Measurements from ENCODE around the gene ATP9A. TPM values are rescaled to one million over a fixed set of nuclear protein-coding genes. Genes with fewer than 3 reads are reported as not detected.

Gene ATP9A
- total RNA-seq, 1 donor from 2014 or later = 16.1 TPM

- no peaks in the 10 kb centered on the region for H3K36me3 Mint-ChIP-seq (ENCODE audit: low read depth)
- peaks cover 20% of the 10 kb centered on the region for H3K27me3 Mint-ChIP-seq
- no peak overlapping the region for H3K27ac Mint-ChIP-seq
- peaks cover 7% of the 10 kb centered on the region for H3K4me1 Mint-ChIP-seq
- no peaks in the 10 kb centered on the region for H3K9me3 Mint-ChIP-seq
- no peak for DNase-seq
- intact Hi-C loops (cut with micrococcal nuclease) = no loop called here
- no peak overlapping the region for H3K4me3 Mint-ChIP-seq
Observed at GRCh38 chr20:51612896-51613295, 155.3 kb downstream of the ATP9A start.

GRCh38 chr20:51611625-51611890 lies 156.6 kb downstream of the ATP9A start:
- H3K27me3 Mint-ChIP-seq = peaks cover 24% of the 10 kb centered on the region
- intact Hi-C loops (cut with micrococcal nuclease) = no loop called here
- no peak overlapping the region for H3K27ac Mint-ChIP-seq

GRCh38 chr20:51610761-51611624 lies 157.2 kb downstream of the ATP9A start:
- peaks cover 24% of the 10 kb centered on the region for H3K27me3 Mint-ChIP-seq

More at GRCh38 chr20:51611625-51611890, 156.6 kb downstream of the ATP9A start:
- H3K9me3 Mint-ChIP-seq = no peaks in the 10 kb centered on the region
- H3K4me3 Mint-ChIP-seq = no peak overlapping the region
- H3K36me3 Mint-ChIP-seq (ENCODE audit: low read depth) = no peaks in the 10 kb centered on the region
- peaks cover 9% of the 10 kb centered on the region for H3K4me1 Mint-ChIP-seq
- DNase-seq = no peak

GRCh38 chr20:51610111-51610510 lies 158.1 kb downstream of the ATP9A start:
- no peaks in the 10 kb centered on the region for H3K9me3 Mint-ChIP-seq
- intact Hi-C loops (cut with micrococcal nuclease) = no loop called here
- no peak overlapping the region for H3K4me3 Mint-ChIP-seq
- DNase-seq = no peak
- peaks cover 9% of the 10 kb centered on the region for H3K4me1 Mint-ChIP-seq
- H3K27ac Mint-ChIP-seq = no peak overlapping the region
- H3K36me3 Mint-ChIP-seq (ENCODE audit: low read depth) = no peaks in the 10 kb centered on the region
- H3K27me3 Mint-ChIP-seq = peaks cover 22% of the 10 kb centered on the region

More at GRCh38 chr20:51610761-51611624, 157.2 kb downstream of the ATP9A start:
- H3K27ac Mint-ChIP-seq = no peak overlapping the region
- no peak for DNase-seq
- H3K4me3 Mint-ChIP-seq = no peak overlapping the region
- H3K4me1 Mint-ChIP-seq = peaks cover 9% of the 10 kb centered on the region
- no peaks in the 10 kb centered on the region for H3K9me3 Mint-ChIP-seq
- no peaks in the 10 kb centered on the region for H3K36me3 Mint-ChIP-seq (ENCODE audit: low read depth)
- intact Hi-C loops (cut with micrococcal nuclease) = no loop called here

- peaks cover 9% of the 10 kb centered on the region for H3K4me1 Mint-ChIP-seq
- H3K27me3 Mint-ChIP-seq = peaks cover 20% of the 10 kb centered on the region
- no peaks in the 10 kb centered on the region for H3K9me3 Mint-ChIP-seq
- peak overlapping the region; percentile 7 for H3K27ac Mint-ChIP-seq
- H3K36me3 Mint-ChIP-seq (ENCODE audit: low read depth) = no peaks in the 10 kb centered on the region
- no peak for DNase-seq
- intact Hi-C loops (cut with micrococcal nuclease) = no loop called here
- no peak overlapping the region for H3K4me3 Mint-ChIP-seq
Observed at GRCh38 chr20:51609251-51609650, 158.9 kb downstream of the ATP9A start.

- peaks cover 9% of the 10 kb centered on the region for H3K4me1 Mint-ChIP-seq
- intact Hi-C loops (cut with micrococcal nuclease) = no loop called here
- peak overlapping the region; percentile 22 for H3K27ac Mint-ChIP-seq
- no peak overlapping the region for H3K4me3 Mint-ChIP-seq
- H3K36me3 Mint-ChIP-seq (ENCODE audit: low read depth) = no peaks in the 10 kb centered on the region
- no peaks in the 10 kb centered on the region for H3K9me3 Mint-ChIP-seq
- H3K27me3 Mint-ChIP-seq = peaks cover 16% of the 10 kb centered on the region
- DNase-seq = no peak
Observed at GRCh38 chr20:51608061-51608460, 160.1 kb downstream of the ATP9A start.

GRCh38 chr20:51607170-51607569 lies 161.0 kb downstream of the ATP9A start:
- H3K4me1 Mint-ChIP-seq = peaks cover 9% of the 10 kb centered on the region
- no peak overlapping the region for H3K27ac Mint-ChIP-seq
- no peak overlapping the region for H3K4me3 Mint-ChIP-seq
- intact Hi-C loops (cut with micrococcal nuclease) = no loop called here
- no peak for DNase-seq
- H3K36me3 Mint-ChIP-seq (ENCODE audit: low read depth) = no peaks in the 10 kb centered on the region
- no peaks in the 10 kb centered on the region for H3K9me3 Mint-ChIP-seq
- H3K27me3 Mint-ChIP-seq = peaks cover 11% of the 10 kb centered on the region

GRCh38 chr20:51604851-51605250 lies 163.3 kb downstream of the ATP9A start:
- Mint-ChIP-seq H3K9me3 (no peaks in the 10 kb centered on the region), H3K27me3 (peaks cover 5% of the 10 kb centered on the region), H3K4me1 (peaks cover 13% of the 10 kb centered on the region), H3K27ac (no peak overlapping the region), H3K36me3 (ENCODE audit: low read depth) (no peaks in the 10 kb centered on the region), H3K4me3 (no peak overlapping the region)
- DNase-seq = no peak
- intact Hi-C loops (cut with micrococcal nuclease) = no loop called here

- Mint-ChIP-seq H3K27ac (no peak overlapping the region), H3K27me3 (peaks cover 2% of the 10 kb centered on the region), H3K9me3 (no peaks in the 10 kb centered on the region), H3K4me1 (peaks cover 23% of the 10 kb centered on the region), H3K36me3 (ENCODE audit: low read depth) (no peaks in the 10 kb centered on the region), H3K4me3 (no peak overlapping the region)
- no peak for DNase-seq
- intact Hi-C loops (cut with micrococcal nuclease) = no loop called here
Observed at GRCh38 chr20:51602131-51602530, 166.1 kb downstream of the ATP9A start.

- Mint-ChIP-seq H3K36me3 (ENCODE audit: low read depth) (no peaks in the 10 kb centered on the region), H3K27me3 (peaks cover 2% of the 10 kb centered on the region), H3K9me3 (no peaks in the 10 kb centered on the region), H3K4me1 (peaks cover 29% of the 10 kb centered on the region), H3K4me3 (no peak overlapping the region), H3K27ac (no peak overlapping the region)
- intact Hi-C loops (cut with micrococcal nuclease) = no loop called here
- DNase-seq = no peak
Observed at GRCh38 chr20:51600950-51601349, 167.2 kb downstream of the ATP9A start.

GRCh38 chr20:51600016-51600420 lies 168.2 kb downstream of the ATP9A start:
- no peak for DNase-seq
- H3K4me1 Mint-ChIP-seq = peaks cover 32% of the 10 kb centered on the region
- no peaks in the 10 kb centered on the region for H3K9me3 Mint-ChIP-seq
- no peaks in the 10 kb centered on the region for H3K36me3 Mint-ChIP-seq (ENCODE audit: low read depth)
- intact Hi-C loops (cut with micrococcal nuclease) = no loop called here
- no peak overlapping the region for H3K27ac Mint-ChIP-seq
- peaks cover 2% of the 10 kb centered on the region for H3K27me3 Mint-ChIP-seq
- H3K4me3 Mint-ChIP-seq = no peak overlapping the region

- Mint-ChIP-seq H3K27me3 (peaks cover 2% of the 10 kb centered on the region), H3K36me3 (ENCODE audit: low read depth) (no peaks in the 10 kb centered on the region), H3K27ac (no peak overlapping the region), H3K4me3 (no peak overlapping the region), H3K4me1 (peaks cover 44% of the 10 kb centered on the region), H3K9me3 (no peaks in the 10 kb centered on the region)
- intact Hi-C loops (cut with micrococcal nuclease) = no loop called here
- DNase-seq = no peak
Observed at GRCh38 chr20:51598556-51598955, 169.6 kb downstream of the ATP9A start.

GRCh38 chr20:51597389-51598231 lies 170.6 kb downstream of the ATP9A start:
- peaks cover 45% of the 10 kb centered on the region for H3K4me1 Mint-ChIP-seq
- intact Hi-C loops (cut with micrococcal nuclease) = no loop called here

GRCh38 chr20:51596668-51597388 lies 171.4 kb downstream of the ATP9A start:
- intact Hi-C loops (cut with micrococcal nuclease) = no loop called here
- no peak overlapping the region for H3K4me3 Mint-ChIP-seq
- H3K4me1 Mint-ChIP-seq = peaks cover 45% of the 10 kb centered on the region
- H3K27me3 Mint-ChIP-seq = peaks cover 2% of the 10 kb centered on the region
- no peaks in the 10 kb centered on the region for H3K36me3 Mint-ChIP-seq (ENCODE audit: low read depth)
- H3K9me3 Mint-ChIP-seq = no peaks in the 10 kb centered on the region
- DNase-seq = no peak
- peak overlapping the region; percentile 16 for H3K27ac Mint-ChIP-seq

More at GRCh38 chr20:51597389-51598231, 170.6 kb downstream of the ATP9A start:
- peak overlapping the region; percentile 71 for H3K27ac Mint-ChIP-seq
- no peaks in the 10 kb centered on the region for H3K9me3 Mint-ChIP-seq
- H3K27me3 Mint-ChIP-seq = peaks cover 2% of the 10 kb centered on the region
- H3K4me3 Mint-ChIP-seq = peak overlapping the region; percentile 50
- no peaks in the 10 kb centered on the region for H3K36me3 Mint-ChIP-seq (ENCODE audit: low read depth)
- DNase-seq = no peak

Measured in activated CD4-positive, alpha-beta T cell treated with anti-CD3 and anti-CD28 coated beads, Interleukin-2, amount 10 ng/mL, durations not matched to agents 24 days and 14 days (primary cell).